Activated T-cell treated with anti-CD3 and anti-CD28 coated beads, Interleukin-2, amount 50 U/mL, for 1 hour (primary cell): ENCODE results near the gene PRKAR1B.
"Not testable (repeated sequence)": the region's sequence is repeated elsewhere in the genome, so short reads cannot be mapped to it uniquely, and the experiment has no call there.

Source experiments
- DNase-seq: peaks from one replicate; pipeline ENCODE4 v3.0.0-alpha.2; 2020

PRKAR1B gene

GRCh38 chr7:618539-619367 lies 108.3 kb downstream of the PRKAR1B start:
- DNase-seq: peak; percentile 69

DNA sequence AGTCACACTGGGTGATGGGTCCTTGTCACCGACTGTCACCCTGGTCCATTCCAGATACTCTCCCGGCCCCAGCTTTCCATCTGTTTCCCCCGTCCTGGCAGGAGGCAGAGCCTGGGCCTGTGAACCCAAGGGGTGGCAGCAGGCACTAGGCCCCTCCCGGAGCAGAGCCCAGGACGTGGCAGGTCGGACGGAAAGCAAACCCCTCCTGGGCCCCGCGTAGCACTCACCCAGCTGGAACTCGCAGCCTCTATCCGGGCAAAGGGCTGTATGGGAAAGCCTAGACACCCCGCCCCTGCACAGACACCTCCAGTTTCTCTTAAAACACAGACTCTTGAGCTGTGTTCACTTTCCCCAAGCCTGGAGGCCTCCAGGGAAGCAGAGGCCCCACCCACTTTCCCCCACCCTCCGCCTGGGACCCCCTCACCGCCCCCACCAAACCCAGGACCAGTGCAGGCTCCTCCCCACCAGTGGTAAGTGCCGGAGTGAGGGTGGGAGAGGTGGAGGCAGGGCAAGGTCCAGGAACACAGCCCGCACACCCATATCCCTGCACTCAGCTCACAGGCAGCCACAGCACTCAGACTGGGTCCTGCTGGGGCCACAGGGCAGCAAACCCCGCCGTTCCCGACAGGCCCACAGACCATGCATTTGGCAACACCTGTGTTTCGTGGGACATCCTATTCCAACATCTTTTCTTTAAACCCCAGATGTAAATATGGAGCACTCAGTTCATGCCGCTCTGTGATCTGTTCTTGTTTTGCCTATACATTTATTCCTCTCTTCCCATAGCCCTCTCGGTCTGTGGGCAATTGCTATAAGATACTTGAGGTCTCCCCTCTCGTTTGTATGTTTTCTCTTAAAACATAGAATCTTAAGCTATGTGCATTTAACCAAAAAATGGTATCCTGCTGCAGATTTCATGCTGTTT lies 109.2 kb downstream of the PRKAR1B start:
- DNase-seq: no peak

- no peak for DNase-seq
Observed at GRCh38 chr7:613442-614140, 113.5 kb downstream of the PRKAR1B start.

DNA sequence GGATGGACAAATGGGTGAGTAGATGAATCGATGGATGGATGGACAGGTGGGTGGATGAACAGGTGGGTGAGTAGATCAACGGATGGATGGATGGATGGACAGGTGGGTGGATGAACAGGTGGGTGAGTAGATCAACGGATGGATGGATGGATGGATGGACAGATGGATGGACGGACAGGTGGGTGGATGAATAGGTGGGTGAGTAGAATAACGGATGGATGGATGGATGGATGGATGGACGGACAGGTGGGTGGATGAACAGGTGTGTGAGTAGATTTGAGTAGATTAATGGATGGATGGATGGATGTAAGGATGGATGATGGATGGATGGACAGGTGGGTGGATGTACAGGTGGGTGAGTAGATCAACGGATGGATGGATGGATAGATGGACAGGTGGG lies 115.2 kb downstream of the PRKAR1B start:
- DNase-seq: not testable (repeated sequence)

GRCh38 chr7:611281-611810 lies 115.7 kb downstream of the PRKAR1B start:
- DNase-seq: no peak

DNA sequence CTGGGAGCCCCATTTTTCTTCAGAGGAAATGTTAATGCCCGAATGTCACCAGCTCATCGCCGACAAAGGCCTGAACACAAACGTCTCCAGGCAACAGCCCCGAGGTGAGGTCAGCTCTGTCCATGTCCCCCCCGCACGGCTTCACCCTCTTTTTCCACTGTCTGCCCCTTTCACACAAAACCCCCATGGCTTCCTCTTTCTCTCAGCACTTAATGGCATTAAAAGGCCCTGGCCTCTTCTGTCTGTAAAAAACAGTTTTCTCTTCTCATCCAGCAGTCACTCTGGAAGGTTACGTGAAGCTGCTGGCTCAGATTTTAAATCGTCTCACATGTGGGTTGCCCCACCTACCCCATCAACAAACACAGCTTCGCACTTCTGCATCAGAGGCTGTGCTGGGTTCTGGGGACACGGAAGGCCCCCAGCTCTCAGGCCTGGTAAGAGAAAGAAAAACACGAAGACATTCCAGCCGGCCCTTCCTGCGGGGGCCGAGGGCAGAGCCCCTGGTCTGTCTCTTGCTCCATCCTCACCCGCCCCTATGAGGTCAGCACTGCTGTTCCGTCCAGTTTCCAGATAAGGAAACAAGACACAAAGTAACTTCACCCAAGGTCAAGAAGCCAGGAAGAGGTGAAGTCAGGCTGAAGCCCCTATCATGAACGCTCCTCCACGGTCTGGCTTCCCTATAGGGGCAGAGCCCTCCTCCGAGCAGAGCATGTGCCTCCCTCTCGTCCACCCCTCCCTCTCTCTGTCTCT lies 116.4 kb downstream of the PRKAR1B start:
- no peak for DNase-seq

- no peak for DNase-seq
Observed at GRCh38 chr7:610141-610530, 116.9 kb downstream of the PRKAR1B start.

- DNase-seq: no peak
Observed at GRCh38 chr7:609365-609764, 117.7 kb downstream of the PRKAR1B start.

GRCh38 chr7:608954-609353 lies 118.1 kb downstream of the PRKAR1B start:
- no peak for DNase-seq

- DNase-seq: no peak
Observed at GRCh38 chr7:608361-608760, 118.7 kb downstream of the PRKAR1B start.

- no peak for DNase-seq
Observed at GRCh38 chr7:607938-608337, 119.1 kb downstream of the PRKAR1B start.

GRCh38 chr7:605661-606450 lies 121.2 kb downstream of the PRKAR1B start:
- no peak for DNase-seq

DNA sequence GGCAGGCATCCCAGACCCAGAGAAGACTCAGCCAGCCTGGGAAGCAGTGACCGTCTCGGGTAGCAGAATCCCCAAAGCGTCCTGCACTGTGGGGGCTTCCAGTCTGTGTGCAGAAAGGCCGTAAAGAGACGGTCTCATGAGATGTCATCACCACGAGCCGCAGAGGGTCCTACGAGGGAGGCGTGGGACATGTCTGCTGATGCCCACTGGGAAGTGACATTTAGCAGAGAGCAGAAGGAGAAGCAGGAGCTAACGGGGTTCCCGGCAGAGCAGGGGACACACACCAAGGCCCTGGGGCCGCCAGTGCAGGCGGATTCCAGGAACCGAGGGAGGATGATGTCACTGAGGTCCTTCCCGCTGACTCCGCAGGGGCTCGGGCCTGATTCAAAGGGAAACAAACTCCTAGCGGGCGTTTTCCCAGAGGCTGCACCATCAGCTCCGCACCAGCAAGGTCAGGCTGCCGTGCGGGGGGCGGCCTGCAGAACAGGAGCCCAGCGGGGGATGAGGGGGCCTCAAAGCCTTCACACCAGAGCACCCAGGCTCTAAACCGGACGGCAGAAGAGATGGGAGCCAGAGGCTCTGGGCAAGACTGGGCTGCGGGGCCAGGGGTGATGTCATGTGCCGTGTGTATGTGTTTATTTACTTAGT lies 122.1 kb downstream of the PRKAR1B start:
- no peak for DNase-seq

GRCh38 chr7:604001-604883 lies 122.8 kb downstream of the PRKAR1B start:
- peak; percentile 93 for DNase-seq

GRCh38 chr7:603152-603951 lies 123.7 kb downstream of the PRKAR1B start:
- DNase-seq: no peak

GRCh38 chr7:602341-603141 lies 124.5 kb downstream of the PRKAR1B start:
- peak; percentile 52 for DNase-seq

- peak; percentile 83 for DNase-seq
Observed at GRCh38 chr7:601595-602340, 125.3 kb downstream of the PRKAR1B start.
